ENCODE results near the gene SLC9A9. TPM values are rescaled to one million over a fixed set of nuclear protein-coding genes. Genes with fewer than 3 reads are reported as not detected.

The SLC9A9 gene
- total and polyA plus RNA-seq, 9 of the 15 experiments (the other 6 are each of a cell fraction or from before 2014, with no cell fraction given), result 0.03 to 0.13 TPM; not detected in 7

DNA sequence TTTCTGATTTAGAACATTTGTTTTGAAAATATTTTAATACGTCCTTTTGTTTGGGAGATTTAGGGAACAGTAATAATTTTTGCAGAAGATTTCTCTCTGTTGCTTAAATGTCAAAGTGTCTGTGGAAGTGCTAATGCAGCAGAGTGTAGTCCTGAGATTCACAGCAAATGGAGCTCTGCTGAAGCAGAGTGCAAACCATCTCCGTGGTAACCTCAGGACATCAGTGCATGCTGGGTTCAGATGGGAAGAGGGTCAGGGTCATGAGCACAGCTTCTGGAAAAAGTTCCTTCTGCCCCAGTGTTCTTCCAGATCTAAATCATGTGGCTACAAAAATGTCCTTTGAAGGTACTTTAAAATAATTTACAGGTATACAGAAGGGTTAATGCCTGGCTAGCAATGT, 39.9 kb upstream of the SLC9A9 start:
- Histone ChIP-seq H3K36me3 (ENCODE audit: control insufficient read depth, insufficient read depth, low read length) (no peaks in the 10 kb centered on the region), H4K20me1 (replicated peaks; ENCODE audit: control insufficient read depth, insufficient read depth, low read length) (no peaks in the 10 kb centered on the region), H3K4me1 (replicated peaks in 1 of 2; ENCODE audit: control insufficient read depth in 2 of 2, insufficient read depth in 2 of 2, low read length in 2 of 2) (no peaks in the 10 kb centered on the region), H3K27me3 (ENCODE audit: control insufficient read depth in 2 of 2, insufficient read depth in 2 of 2, low read length in 2 of 2) (no peaks in the 10 kb centered on the region), H3K9me3 (replicated peaks; ENCODE audit: control insufficient read depth, insufficient read depth, low read depth, low read length) (no peaks in the 10 kb centered on the region), H3K4me2 (ENCODE audit: insufficient read depth, low read length) (no peak overlapping the region), H3K27ac (ENCODE audit: extremely low read depth, low read depth, low read length) (no peak overlapping the region), H3K9ac (ENCODE audit: insufficient read depth in 1 of 2, low read depth in 2 of 2, low read length in 2 of 2) (no peak overlapping the region), H3K9me1 (ENCODE audit: control insufficient read depth, insufficient read depth, low read length) (no peaks in the 10 kb centered on the region), H2AFZ (ENCODE audit: low read depth, low read length) (no peak overlapping the region), H3K79me2 (ENCODE audit: control insufficient read depth, insufficient read depth, low read length) (no peaks in the 10 kb centered on the region), H3K4me3 (no peak overlapping the region)
- no peak for FAIRE-seq
- POLR2A ChIA-PET, result no interaction called here
- no peak for DNase-seq (ENCODE audit: extremely low read depth in 1 of 4, low spot score in 3 of 4)
- no TSS peak for BruUV-seq (replicated peaks)
- no peak for ATAC-seq
- 0% methylated on average over 2 of the region's 2 CpGs for WGBS (ENCODE audit: insufficient coverage, low coverage, missing lambda C conversion rate)
- TF ChIP-seq NFATC3 (IDR thresholded peaks at IDR 0.05) (no peak), PHF8 (IDR thresholded peaks at IDR 0.05; ENCODE audit: borderline replicate concordance, low read length) (no peak), ARID4B (CRISPR knock-in tag; IDR thresholded peaks at IDR 0.05) (no peak), KAT7 (CRISPR knock-in tag; IDR thresholded peaks at IDR 0.05; ENCODE audit: borderline replicate concordance) (no peak), ZBTB9 (CRISPR knock-in tag; IDR thresholded peaks at IDR 0.05) (no peak), NFE2 (IDR thresholded peaks at IDR 0.05; ENCODE audit: low read depth) (no peak), ELF1 (tag; IDR thresholded peaks at IDR 0.05) (no peak), ZNF212 (CRISPR knock-in tag; IDR thresholded peaks at IDR 0.05) (no peak), NCOA1 (IDR thresholded peaks at IDR 0.05; ENCODE audit: low read depth) (no peak), HOXB6 (CRISPR knock-in tag; IDR thresholded peaks at IDR 0.05; ENCODE audit: borderline replicate concordance) (no peak), POLR2A (conservative IDR thresholded peaks at IDR 0.05) (no peak), MCM7 (IDR thresholded peaks at IDR 0.05) (no peak), KAT8 (IDR thresholded peaks at IDR 0.05; ENCODE audit: low read depth) (no peak), ZNF589 (CRISPR knock-in tag; IDR thresholded peaks at IDR 0.05; ENCODE audit: low read depth) (no peak)
- TF ChIP-seq, protein P1, sequence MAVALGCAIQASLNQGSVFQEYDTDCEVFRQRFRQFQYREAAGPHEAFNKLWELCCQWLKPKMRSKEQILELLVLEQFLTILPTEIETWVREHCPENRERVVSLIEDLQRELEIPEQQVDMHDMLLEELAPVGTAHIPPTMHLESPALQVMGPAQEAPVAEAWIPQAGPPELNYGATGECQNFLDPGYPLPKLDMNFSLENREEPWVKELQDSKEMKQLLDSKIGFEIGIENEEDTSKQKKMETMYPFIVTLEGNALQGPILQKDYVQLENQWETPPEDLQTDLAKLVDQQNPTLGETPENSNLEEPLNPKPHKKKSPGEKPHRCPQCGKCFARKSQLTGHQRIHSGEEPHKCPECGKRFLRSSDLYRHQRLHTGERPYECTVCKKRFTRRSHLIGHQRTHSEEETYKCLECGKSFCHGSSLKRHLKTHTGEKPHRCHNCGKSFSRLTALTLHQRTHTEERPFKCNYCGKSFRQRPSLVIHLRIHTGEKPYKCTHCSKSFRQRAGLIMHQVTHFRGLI (CRISPR knock-in tag; IDR thresholded peaks at IDR 0.05), result no peak
- in situ Hi-C loops (cut with MboI) (no loop called here), intact Hi-C loops (cut with micrococcal nuclease) (no loop called here)
- CTCF ChIA-PET (ENCODE audit: low intra/inter-chr PET ratio), result no interaction called here
